Esophagus (tissue), 2 donors: Measurements from ENCODE around the gene CHRD. TPM values are rescaled to one million over a fixed set of nuclear protein-coding genes. Genes with fewer than 3 reads are reported as not detected.

Source experiments
- H3K27ac ChIP-seq, 2 donors: one replicate each; pipeline ENCODE4 v1.5.1; 2013; ENCODE audit warnings: low read depth in 2 of 2, mild to moderate bottlenecking in 2 of 2, inconsistent platforms in 1 of 2, low read length in 1 of 2, moderate library complexity in 1 of 2
- H3K27me3 ChIP-seq, 2 donors: one replicate each; pipeline ENCODE4 v1.6.1; 2013; ENCODE audit warnings: low read length in 2 of 2, control low read depth in 1 of 2, mild to moderate bottlenecking in 1 of 2; ENCODE audit not compliant: insufficient read depth in 2 of 2, control insufficient read depth in 1 of 2
- H3K36me3 ChIP-seq, 2 donors: one replicate each; pipeline ENCODE4 v1.6.1; 2013; ENCODE audit warnings: low read length in 1 of 2; ENCODE audit not compliant: control insufficient read depth in 2 of 2, insufficient read depth in 2 of 2
- H3K4me1 ChIP-seq, 2 donors: one replicate each; pipeline ENCODE4 v1.6.1; 2013; ENCODE audit warnings: low read length in 1 of 2; ENCODE audit not compliant: control insufficient read depth in 2 of 2, insufficient read depth in 2 of 2
- H3K4me3 ChIP-seq, 2 donors: one replicate each; pipeline ENCODE4 v1.5.1; 2013; ENCODE audit warnings: low read length in 2 of 2, mild to moderate bottlenecking in 2 of 2, low read depth in 1 of 2, moderate library complexity in 1 of 2
- H3K9me3 ChIP-seq, 2 donors: one replicate each; pipeline ENCODE4 v1.6.1; 2013; ENCODE audit warnings: mild to moderate bottlenecking in 2 of 2, low read depth in 1 of 2, low read length in 1 of 2, moderate library complexity in 1 of 2; ENCODE audit not compliant: control insufficient read depth in 2 of 2, insufficient read depth in 1 of 2
- WGBS, 2 donors: extraction: QIAGEN DNeasy Blood & Tissue Kit; methylation state at CpG; one replicate each; pipeline ENCODE4 v1.1.7; 2013; 5-methylcytosine and 5-hydroxymethylcytosine counted together
- polyA plus RNA-seq, 2 donors: library from polyadenylated mRNA; stranded (reverse); fragments of 200-250 nt; gene quantifications; one replicate each; pipeline ENCODE4 v1.2.3, GENCODE V29; 2013
- donor health status: healthy with polysubstance abuse.
- donor health status: Bipolar disorder and iron deficiency.

CHRD gene
- polyA plus RNA-seq, 2 donors: 2.2 to 3.0 TPM

GRCh38 chr3:184345317-184346144 is 34.3 kb upstream of the CHRD start:
- H3K27ac ChIP-seq: peak overlapping the region in 1 of 2 donors; percentile 70
- 51 to 52% methylated on average over 14 of the region's 14 CpGs for WGBS, 2 donors
- H3K4me1 ChIP-seq: peaks cover 0 to 17% of the 10 kb centered on the region in 2 donors
- peaks cover 0 to 18% of the 10 kb centered on the region in 2 donors for H3K36me3 ChIP-seq
- no peak overlapping the region for H3K4me3 ChIP-seq
- peaks cover 0 to 2% of the 10 kb centered on the region in 2 donors for H3K9me3 ChIP-seq
- no peaks in the 10 kb centered on the region for H3K27me3 ChIP-seq

GRCh38 chr3:184346480-184347190 is 33.2 kb upstream of the CHRD start:
- 92 to 93% methylated on average over 20 of the region's 20 CpGs for WGBS, 2 donors
- Histone ChIP-seq H3K36me3 (peaks cover 0 to 17% of the 10 kb centered on the region in 2 donors), H3K9me3 (peaks cover 0 to 2% of the 10 kb centered on the region in 2 donors), H3K27ac (peak overlapping the region in 1 of 2 donors; percentile 8), H3K4me1 (peaks cover 2 to 16% of the 10 kb centered on the region in 2 donors), H3K4me3 (no peak overlapping the region), H3K27me3 (no peaks in the 10 kb centered on the region)

GRCh38 chr3:184347321-184348056 is 32.4 kb upstream of the CHRD start:
- Histone ChIP-seq H3K4me1 (peaks cover 2 to 13% of the 10 kb centered on the region in 2 donors), H3K27ac (no peak overlapping the region), H3K36me3 (peaks cover 0 to 12% of the 10 kb centered on the region in 2 donors), H3K27me3 (no peaks in the 10 kb centered on the region), H3K4me3 (no peak overlapping the region), H3K9me3 (peaks cover 0 to 2% of the 10 kb centered on the region in 2 donors)
- 72 to 77% methylated on average over 12 of the region's 12 CpGs for WGBS, 2 donors

- peaks cover 0 to 1% of the 10 kb centered on the region in 2 donors for H3K9me3 ChIP-seq
- peaks cover 2 to 12% of the 10 kb centered on the region in 2 donors for H3K4me1 ChIP-seq
- no peak overlapping the region for H3K4me3 ChIP-seq
- peaks cover 0 to 8% of the 10 kb centered on the region in 2 donors for H3K36me3 ChIP-seq
- H3K27ac ChIP-seq: no peak overlapping the region
- no peaks in the 10 kb centered on the region for H3K27me3 ChIP-seq
- WGBS, 2 donors: 79 to 80% methylated on average over 4 of the region's 4 CpGs
Observed at GRCh38 chr3:184348057-184348382, 31.8 kb upstream of the CHRD start.

GRCh38 chr3:184349563-184350470 is 30.0 kb upstream of the CHRD start:
- Histone ChIP-seq H3K9me3 (no peaks in the 10 kb centered on the region), H3K27ac (no peak overlapping the region), H3K27me3 (no peaks in the 10 kb centered on the region), H3K36me3 (peaks cover 0 to 5% of the 10 kb centered on the region in 2 donors), H3K4me3 (no peak overlapping the region), H3K4me1 (peaks cover 2 to 12% of the 10 kb centered on the region in 2 donors)
- 87 to 89% methylated on average over 10 of the region's 10 CpGs for WGBS, 2 donors

GRCh38 chr3:184350618-184351017 is 29.2 kb upstream of the CHRD start:
- Histone ChIP-seq H3K9me3 (no peaks in the 10 kb centered on the region), H3K36me3 (peaks cover 0 to 5% of the 10 kb centered on the region in 2 donors), H3K27me3 (no peaks in the 10 kb centered on the region), H3K4me3 (no peak overlapping the region), H3K27ac (no peak overlapping the region), H3K4me1 (peaks cover 2 to 10% of the 10 kb centered on the region in 2 donors)
- 95 to 97% methylated on average over 6 of the region's 6 CpGs for WGBS, 2 donors

- H3K36me3 ChIP-seq: peaks cover 0 to 5% of the 10 kb centered on the region in 2 donors
- no peaks in the 10 kb centered on the region for H3K27me3 ChIP-seq
- 46 to 48% methylated on average over 9 of the region's 9 CpGs for WGBS, 2 donors
- no peak overlapping the region for H3K27ac ChIP-seq
- peaks cover 2 to 7% of the 10 kb centered on the region in 2 donors for H3K4me1 ChIP-seq
- H3K4me3 ChIP-seq: no peak overlapping the region
- no peaks in the 10 kb centered on the region for H3K9me3 ChIP-seq
Observed at GRCh38 chr3:184351511-184352148, 28.2 kb upstream of the CHRD start.

GRCh38 chr3:184352149-184352785 is 27.6 kb upstream of the CHRD start:
- H3K4me3 ChIP-seq: no peak overlapping the region
- H3K27me3 ChIP-seq: no peaks in the 10 kb centered on the region
- H3K4me1 ChIP-seq: peaks cover 2 to 7% of the 10 kb centered on the region in 2 donors
- H3K9me3 ChIP-seq: no peaks in the 10 kb centered on the region
- peaks cover 0 to 5% of the 10 kb centered on the region in 2 donors for H3K36me3 ChIP-seq
- WGBS, 2 donors: 49 to 51% methylated on average over 15 of the region's 15 CpGs
- H3K27ac ChIP-seq: no peak overlapping the region
